ENCODE results near the gene TRABD2A.
A peak's percentile ranks its signal among the peaks of the same experiment; 100 is the strongest.
"Not testable (repeated sequence)": the region's sequence is repeated elsewhere in the genome, so short reads cannot be mapped to it uniquely, and the experiment has no call there.

TRABD2A gene

GRCh38 chr2:84880645-84881521 is at the start of gene TRABD2A:
TSS of gene TRABD2A (minus strand) at chr2:84881084. CDS start at chr2:84881039, 45 bp downstream.
- DNase-seq = no peak

- no peak for DNase-seq
These were observed 46.4 kb upstream of the TRABD2A start for GRCh38 chr2:84927275-84927627.

- peak; percentile 87 for DNase-seq
These were observed 45.0 kb upstream of the TRABD2A start for GRCh38 chr2:84925724-84926376.

GRCh38 chr2:84925336-84925723 is 44.4 kb upstream of the TRABD2A start:
- DNase-seq = no peak

GRCh38 chr2:84924173-84925106 is 43.6 kb upstream of the TRABD2A start:
- DNase-seq = peak; percentile 89

- no peak for DNase-seq
These were observed 42.1 kb upstream of the TRABD2A start for GRCh38 chr2:84923009-84923408.

- no peak for DNase-seq
These were observed 39.1 kb upstream of the TRABD2A start for GRCh38 chr2:84919885-84920580.

- no peak for DNase-seq
These were observed 37.5 kb upstream of the TRABD2A start for GRCh38 chr2:84918430-84918829.

GRCh38 chr2:84917821-84918220 is 36.9 kb upstream of the TRABD2A start:
- DNase-seq = not testable (repeated sequence)

GRCh38 chr2:84915675-84916074 is 34.8 kb upstream of the TRABD2A start:
- not testable (repeated sequence) for DNase-seq

GRCh38 chr2:84914334-84914733 is 33.5 kb upstream of the TRABD2A start:
- DNase-seq = no peak

- no peak for DNase-seq
These were observed 32.1 kb upstream of the TRABD2A start for GRCh38 chr2:84912984-84913383.

- no peak for DNase-seq
These were observed 30.3 kb upstream of the TRABD2A start for GRCh38 chr2:84911135-84911678.

- no peak for DNase-seq
These were observed 28.2 kb upstream of the TRABD2A start for GRCh38 chr2:84908948-84909713.

- DNase-seq = no peak
These were observed 26.2 kb upstream of the TRABD2A start for GRCh38 chr2:84906900-84907714.

- no peak for DNase-seq
These were observed 25.4 kb upstream of the TRABD2A start for GRCh38 chr2:84906108-84906899.

- peak; percentile 32 for DNase-seq
These were observed 24.6 kb upstream of the TRABD2A start, which contains the start of gene TMSB10 for GRCh38 chr2:84905181-84906107. TSS of gene TMSB10 (plus strand) at chr2:84905656.

- no peak for DNase-seq
These were observed 23.9 kb upstream of the TRABD2A start for GRCh38 chr2:84904717-84905174.
